Upper lobe of left lung (tissue), 4 donors: Measurements from ENCODE around the gene EML5.

Experiments used
- CTCF ChIP-seq, 6 experiments: fragments of 450-650 bp in 4 of 6; fragments of 200-600 bp in 2 of 6; sonication (generic) in 2 of 6; IDR thresholded peaks; one replicate each; pipeline ENCODE4 v1.5.1; 2016 to 2019; ENCODE audit warnings: antibody characterized with exemption in 6 of 6
- POLR2A ChIP-seq, 4 donors: fragments of 450-650 bp; IDR thresholded peaks; one replicate each; pipeline ENCODE4 v1.5.1; 2016 to 2017; ENCODE audit warnings: antibody characterized with exemption in 4 of 4, mild to moderate bottlenecking in 2 of 4

DNA sequence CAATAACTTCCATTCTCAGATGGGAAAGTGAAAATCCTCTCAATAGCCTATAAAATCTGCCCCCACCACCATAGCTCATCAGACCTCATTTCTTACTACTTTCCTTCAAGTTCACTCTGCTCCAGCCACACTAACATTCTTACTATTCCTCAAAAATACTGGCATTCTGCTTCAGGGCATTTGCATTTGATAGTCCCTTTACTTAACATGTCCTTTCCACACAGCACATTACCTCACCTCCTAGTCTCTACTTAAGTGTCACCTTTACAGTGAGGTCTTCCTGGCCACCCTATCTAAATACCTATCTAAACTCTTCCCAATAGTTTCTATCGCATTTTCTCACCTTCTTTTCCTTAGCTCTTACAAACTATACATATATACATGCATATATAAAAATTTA, 6.8 kb downstream of the EML5 start:
- TF ChIP-seq CTCF (IDR thresholded peaks at IDR 0.05) = no peak
- no peak for TF ChIP-seq POLR2A (IDR thresholded peaks at IDR 0.05)
